Frontal cortex (tissue), 4 donors: Measurements from ENCODE around the gene PLEKHA4. TPM values are rescaled to one million over a fixed set of nuclear protein-coding genes. Genes with fewer than 3 reads are reported as not detected.
"Not testable (repeated sequence)": the region's sequence is repeated elsewhere in the genome, so short reads cannot be mapped to it uniquely, and the experiment has no call there.

Source experiments
- DNase-seq, 2 donors: peaks; one replicate each; pipeline ENCODE4 v3.0.0; 2012; ENCODE audit warnings: low spot score in 2 of 2
- FAIRE-seq: peaks from 2 replicates; lab custom pipeline; 2012; peaks lifted over from hg19 to GRCh38; lab: Jason Lieb, UNC
- total RNA-seq: library from RNA; depleted of rRNA; stranded (reverse); fragments of >200 nt; gene quantifications from one replicate; pipeline ENCODE4 v1.2.3, GENCODE V29; 2014
- donor health status: control.
- donor health status: control.
- donor health status: control.

PLEKHA4 gene
- total RNA-seq, 1 donor from 2014 or later, result 1.6 TPM

DNA sequence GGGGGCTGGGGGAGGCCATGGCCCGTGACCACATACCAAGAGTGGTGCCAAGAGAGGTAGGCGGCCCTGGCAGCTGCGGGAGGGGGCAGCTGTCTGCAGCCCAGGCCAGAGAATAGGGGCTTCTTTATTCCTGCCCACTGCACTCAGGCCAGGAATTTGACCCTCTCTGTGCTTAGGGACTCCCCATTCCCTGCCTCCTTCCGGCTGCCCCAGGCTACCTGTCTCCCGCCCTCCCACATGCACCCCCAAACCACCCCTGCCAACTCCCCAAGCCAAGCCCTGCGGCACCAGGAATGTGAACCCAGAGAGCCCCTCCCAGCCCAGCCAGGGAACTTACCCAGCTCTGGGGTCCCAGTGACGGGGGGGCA is 687 bp downstream of the PLEKHA4 start:
- FAIRE-seq (no peak), DNase-seq (no peak)

DNA sequence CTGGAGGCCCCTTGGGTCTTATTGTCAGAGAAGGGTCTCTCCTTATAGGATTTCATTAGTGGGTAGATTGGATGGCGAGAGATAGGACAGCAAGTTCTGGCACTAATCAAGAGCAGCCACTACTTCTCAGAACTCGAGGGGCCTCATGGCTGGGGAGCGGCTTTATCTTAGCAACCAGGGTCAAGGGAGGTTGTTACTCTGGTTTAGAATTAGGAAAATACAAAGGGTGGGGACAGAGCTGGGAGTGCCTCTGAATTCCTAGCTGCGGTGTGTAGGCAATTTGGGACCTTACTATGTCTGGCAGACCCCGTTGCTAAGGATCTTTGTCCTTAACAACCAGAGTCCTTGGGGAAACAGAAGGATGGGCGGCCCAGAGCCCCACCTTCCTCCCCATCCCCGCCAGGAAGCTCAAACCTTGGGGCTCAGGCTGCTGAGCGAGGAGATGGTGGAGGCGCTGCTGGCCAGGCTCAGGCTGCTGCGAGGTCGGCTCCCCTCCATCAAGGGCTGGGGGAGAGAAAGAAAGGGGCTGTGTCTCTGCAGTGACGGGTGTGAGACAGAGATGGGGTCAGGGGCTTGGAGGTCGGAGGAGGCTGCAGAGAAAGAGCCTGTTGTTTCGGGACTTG is 1.2 kb downstream of the PLEKHA4 start:
- DNase-seq, result no peak

DNA sequence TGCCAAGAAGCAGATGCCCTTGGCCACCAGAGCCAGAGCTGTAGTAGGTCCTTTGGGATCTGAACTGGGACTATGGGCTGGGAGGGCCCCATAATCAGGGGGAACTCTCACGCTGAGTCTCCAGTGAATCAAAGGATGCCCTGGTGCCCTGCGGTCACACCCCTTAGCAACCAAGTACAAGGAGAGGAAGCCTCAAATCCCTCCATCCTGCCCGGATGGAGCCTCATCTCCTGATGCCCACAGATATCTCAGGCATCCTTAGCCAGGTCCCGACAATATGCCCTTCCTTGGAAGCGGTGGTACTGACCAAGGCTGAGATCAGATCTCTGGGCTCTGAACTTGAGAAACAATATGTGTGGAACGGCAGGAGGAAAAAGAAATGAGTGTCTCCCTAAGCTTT is 1.7 kb downstream of the PLEKHA4 start:
- no peak for DNase-seq
- FAIRE-seq, result no peak

More for the DNA sequence above, 1.2 kb downstream of the PLEKHA4 start:
- FAIRE-seq, result no peak

DNA sequence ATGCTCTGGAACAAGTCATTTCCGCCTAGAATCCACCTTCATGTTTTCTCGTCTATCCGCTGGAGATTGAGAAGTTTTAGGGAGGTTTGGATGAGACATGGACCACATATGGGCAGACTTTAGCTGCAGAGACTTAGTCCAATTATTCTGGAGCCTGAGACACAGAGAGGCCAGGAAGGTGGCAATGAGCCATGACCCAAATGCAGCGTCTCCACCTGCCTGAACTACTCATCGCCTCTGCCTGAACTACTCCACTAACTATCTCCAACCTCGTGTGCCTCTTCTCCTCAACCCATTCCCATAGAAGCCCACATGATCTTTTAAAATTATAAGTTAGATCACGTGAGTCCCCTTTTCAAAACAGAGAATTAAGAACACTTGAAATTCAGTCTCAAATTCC is 5.6 kb downstream of the PLEKHA4 start:
- no peak for FAIRE-seq
- no peak for DNase-seq

DNA sequence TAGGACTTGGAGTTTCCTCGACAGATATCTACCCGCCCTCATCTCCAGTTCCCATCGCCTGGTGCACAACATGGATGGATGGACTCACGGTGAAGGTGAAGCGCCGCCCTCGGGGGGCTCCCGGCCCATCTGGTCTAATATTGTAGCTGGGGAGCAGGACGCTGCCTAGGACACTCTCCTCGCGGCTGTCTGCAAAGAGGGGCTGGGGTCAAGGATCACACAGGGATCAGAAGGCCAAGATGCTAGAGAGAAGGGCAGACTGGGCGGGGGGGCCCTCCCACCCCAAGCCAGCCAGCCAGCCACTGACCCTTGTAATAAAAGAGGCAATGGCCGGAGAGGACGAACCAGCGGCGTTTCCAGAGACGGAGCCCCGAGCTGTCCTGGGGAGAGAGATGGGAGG is 7.1 kb downstream of the PLEKHA4 start:
- FAIRE-seq, result no peak
- DNase-seq, result no peak

DNA sequence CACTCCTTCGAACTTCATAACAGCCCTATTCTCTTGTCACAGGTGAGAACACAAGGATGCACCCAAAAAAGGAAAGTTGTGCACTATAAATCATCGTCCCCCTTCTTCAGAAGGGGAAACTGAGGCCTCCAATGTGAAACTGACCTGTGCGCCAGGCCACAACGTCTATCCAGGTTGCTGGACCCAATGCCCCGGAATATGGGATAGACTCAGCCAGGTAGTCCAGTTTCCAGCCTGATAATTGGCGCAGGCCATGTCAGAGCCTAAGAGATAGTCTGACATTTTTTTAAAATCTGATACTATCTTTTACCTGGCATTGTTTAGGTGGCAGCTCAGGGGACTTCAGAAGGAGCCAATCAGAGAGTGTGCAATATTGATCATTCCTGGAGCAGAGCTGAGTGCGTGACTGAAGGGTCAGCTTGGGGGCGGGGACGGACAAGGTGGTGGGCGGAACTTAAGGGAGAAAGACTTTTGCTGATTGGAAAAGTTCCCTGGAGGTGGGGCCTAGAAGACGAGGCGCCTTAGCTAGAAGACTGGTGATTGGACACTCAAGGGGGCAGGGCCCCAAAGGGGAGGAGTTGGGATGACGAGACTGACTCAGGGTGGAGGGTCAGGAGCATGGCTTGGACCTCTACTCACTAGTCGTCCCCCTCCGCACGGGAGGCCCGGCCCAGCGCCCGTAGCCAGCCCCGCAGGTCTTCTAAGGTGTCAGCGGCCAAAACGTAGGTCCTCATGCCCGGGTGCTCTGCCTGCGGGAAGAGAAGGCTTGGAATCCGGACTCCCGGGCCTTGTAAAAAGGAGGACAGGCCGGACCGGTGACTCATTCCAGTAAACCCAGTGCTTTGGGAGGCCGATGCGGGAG is 8.5 kb downstream of the PLEKHA4 start:
- DNase-seq (no peak), FAIRE-seq (no peak)

DNA sequence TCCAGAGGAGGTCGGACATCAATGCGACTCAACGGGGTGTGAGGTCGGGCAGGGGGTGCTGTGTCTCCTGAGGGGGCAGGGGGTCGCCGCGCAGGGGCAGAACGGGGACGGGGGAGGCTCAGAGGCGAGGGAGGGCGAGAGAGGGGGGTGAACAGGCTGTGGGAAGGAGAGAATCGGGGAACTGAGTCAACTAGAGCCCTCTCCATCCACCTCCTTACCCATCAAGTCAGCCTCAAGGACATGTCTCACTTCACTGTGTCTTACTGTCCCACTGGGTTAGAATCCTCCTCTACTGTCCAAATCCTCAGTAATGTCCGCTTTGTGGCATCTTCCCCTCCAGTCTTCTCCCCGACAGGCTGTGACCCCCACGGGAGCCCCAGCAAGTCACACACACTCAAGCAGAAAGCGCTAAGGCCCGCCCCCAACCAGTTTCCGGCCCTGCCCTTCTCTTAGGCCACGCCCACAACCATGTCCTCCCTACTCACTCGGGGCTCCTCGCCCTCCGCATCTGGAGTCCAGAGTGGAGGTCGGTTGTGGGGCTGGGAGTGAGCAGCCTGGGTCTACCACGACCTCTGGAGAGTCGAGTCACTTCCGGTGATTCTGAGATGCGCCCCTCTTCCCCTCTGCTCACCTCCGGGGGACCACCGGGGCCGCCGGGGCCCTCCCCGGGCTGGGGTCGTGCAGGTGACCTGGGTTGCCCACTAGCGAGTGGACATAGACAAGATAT is 9.3 kb downstream of the PLEKHA4 start:
- DNase-seq (no peak), FAIRE-seq (no peak)

DNA sequence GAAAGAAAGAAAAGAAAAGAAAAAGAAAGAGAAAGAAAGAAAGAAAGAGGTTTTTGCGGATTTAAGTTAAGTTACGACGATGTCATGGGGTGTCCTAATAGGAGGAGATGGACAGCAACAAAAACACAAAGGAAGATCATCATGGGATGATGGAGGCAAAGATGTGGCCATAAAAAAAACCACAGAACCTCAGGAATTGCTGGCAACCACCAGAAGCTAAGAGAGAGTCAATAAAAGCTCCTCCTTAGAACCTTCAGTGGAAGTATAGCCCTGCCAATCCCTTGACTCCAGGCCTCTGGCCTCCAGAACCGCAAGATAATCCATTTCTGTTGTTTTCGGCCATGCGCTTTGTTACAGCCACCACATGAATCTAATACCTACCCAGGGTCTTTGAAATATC is 11.5 kb downstream of the PLEKHA4 start:
- DNase-seq (no peak), FAIRE-seq (no peak)

DNA sequence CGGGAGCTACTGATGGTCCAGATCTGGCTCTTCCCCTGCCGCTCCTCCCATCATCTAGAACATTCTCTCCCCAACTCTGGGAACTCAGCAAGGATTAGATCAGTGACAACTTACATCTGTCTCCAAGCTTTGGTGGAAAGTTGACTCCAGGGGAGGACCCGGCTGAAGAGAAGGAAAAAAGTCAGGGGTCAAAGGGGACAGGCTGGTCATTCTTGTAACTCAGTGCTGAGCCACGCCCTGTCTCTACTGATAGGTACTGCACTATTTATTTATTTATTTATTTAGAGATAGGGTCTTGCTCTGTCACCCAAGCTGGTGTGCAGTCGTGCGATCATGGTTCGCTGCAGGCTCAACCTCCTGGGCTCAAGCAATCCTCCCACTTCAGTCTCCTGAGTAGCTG is 14.3 kb downstream of the PLEKHA4 start:
- FAIRE-seq (no peak), DNase-seq (no peak)

DNA sequence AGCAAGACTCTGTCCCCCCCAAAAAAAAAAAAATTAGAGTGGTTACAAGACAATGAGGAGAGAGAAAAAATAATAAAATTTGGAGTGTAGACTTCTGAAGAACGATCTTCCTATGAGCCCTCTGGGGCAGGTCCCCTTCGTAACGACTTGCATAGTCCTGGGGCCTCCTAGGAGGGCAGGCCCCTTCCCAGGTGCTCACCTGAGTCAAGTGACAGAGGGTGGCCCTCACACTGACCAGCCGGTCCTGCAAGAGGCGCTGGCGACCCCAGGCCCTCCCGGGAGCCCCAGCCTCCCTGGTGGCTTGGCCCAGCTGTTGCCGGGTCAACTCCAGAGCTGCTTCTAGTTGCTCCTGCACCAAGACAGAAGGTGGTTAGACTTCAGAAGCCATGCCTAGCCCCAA is 14.9 kb downstream of the PLEKHA4 start:
- no peak for DNase-seq
- FAIRE-seq, result no peak

DNA sequence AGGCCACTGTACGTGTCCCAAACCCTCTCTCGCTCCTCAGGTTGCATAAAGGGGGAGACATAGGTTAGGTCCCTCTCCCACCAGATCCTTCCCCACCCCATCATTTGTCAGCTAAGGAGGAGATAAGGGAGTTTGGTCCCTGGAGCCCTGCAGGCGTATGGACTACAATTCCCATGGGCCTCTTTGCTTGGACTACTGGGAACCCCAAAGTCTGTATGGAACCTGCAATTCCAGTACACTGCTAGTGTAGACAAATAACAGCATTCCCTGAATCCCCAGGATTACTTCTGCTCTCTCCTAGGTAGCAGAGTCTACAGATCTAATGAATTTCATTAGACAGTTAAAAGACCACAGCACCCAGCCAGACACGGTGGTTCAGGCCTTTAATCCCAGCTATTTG is 16.1 kb downstream of the PLEKHA4 start:
- no peak for DNase-seq
- no peak for FAIRE-seq

DNA sequence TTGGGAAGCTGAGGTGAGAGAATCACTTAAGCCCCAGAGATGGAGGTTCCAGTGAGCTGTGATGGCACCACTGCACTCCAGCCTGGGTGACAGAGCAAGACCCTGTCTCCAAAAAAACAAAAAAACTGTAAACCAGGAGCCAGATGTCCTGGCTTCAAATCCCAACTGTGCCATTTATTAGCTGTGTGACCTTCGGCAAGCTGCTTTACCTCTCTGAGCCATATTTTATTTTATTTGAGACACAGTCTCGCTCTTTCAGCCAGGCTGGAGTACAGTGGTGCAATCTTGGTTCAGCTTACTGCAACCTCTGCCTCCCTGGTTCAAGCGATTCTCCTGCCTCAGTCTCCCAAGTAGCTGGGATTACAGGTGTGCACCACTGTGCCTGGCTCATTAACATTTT is 21.8 kb downstream of the PLEKHA4 start:
- not testable (repeated sequence) for FAIRE-seq, DNase-seq

DNA sequence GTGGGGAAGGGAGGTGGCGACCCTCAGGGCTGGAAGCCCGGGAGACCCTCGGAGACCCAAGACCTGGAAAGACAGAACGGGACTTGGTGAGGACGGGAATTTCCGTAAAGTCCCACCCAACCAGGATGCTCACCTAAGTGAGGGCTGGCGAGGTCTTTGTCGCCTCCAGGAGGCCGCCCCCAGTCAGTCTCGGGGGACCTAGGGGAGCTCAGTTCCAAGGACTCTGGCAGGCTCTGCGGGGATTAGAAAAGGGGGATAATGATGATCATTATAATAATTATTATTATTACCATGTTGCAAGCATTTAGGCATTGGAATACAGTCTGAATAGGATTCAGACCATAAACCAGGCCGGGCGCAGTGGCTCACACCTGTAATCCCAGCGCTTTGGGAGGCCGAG is 23.0 kb downstream of the PLEKHA4 start:
- DNase-seq (no peak), FAIRE-seq (no peak)

DNA sequence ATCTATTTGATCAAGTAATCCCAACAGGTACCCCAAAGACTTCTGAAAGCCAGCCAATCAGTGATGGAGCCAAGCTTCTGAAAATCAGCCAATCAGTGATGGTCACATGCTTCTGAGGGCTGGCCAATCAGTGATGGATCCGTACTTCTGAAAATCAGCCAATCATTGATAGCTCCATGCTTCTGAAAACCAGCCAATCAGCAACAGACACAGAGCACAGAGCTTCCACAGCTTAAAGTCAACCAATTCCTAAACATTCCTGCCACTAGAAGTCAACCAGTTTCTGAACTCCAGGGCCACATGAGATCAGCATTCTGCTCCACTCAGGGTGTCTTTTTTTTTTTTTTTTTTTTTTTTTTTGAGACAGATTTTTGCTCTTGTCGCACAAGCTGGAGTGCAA is 23.9 kb downstream of the PLEKHA4 start:
- DNase-seq (no peak), FAIRE-seq (no peak)

DNA sequence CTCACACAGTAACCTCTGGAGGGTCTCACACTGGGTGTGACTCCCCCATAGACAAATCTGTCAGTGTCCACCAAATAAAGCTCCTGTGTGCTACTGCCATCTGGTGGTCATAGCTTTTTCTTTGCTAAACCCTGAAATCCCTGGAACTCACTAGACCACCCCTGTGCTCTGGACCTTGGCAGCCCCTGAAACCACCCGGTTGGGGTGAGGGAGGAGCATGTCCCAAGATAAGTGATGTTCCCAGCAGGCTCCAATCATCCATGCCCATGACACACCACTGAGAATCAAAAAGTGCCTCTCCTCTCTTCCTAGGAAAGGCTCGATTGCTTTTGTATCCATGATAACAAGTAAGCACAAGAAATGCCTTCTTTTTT is 25.6 kb downstream of the PLEKHA4 start:
- FAIRE-seq (no peak), DNase-seq (peak; percentile 43 to 55)

DNA sequence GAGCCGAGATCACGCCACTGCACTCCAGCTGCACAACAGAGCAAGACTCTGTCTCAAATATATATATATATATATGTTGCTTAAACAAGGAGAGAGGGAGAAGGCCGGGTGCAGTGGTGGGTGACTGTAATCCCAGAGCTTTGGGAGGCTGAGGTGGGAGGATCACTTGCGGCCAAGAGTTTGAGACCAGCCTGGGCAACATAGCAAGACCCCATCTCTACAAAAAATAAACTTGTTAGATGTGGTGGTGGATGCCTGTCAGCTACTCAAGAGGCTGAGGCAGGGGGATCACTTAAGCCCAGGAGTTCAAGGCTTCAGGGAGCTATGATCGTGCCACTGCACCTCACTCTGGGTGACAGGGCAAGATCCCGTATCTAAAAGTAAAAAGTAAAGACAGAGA is 26.8 kb downstream of the PLEKHA4 start:
- DNase-seq (no peak), FAIRE-seq (no peak)

DNA sequence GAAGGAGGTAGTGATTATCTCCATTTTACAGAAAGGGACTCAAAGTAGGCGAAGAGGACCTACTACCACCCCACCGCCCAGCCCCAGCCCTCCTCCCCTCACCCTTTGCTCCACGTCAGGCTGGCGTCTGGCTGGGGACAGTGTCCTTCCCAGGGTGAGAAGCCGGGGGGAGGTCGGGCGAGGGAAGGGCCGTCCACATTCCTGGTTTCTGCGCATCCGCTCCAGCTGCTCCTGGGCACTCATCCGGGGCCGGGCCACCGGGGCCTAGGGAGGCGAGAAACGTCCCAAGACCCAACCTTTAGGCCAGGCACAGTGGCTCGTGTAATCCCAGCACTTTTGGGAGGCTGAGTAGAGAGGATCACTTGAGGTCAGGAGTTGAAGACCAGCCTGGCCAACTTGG is 27.4 kb downstream of the PLEKHA4 start:
- DNase-seq (no peak), FAIRE-seq (no peak)

DNA sequence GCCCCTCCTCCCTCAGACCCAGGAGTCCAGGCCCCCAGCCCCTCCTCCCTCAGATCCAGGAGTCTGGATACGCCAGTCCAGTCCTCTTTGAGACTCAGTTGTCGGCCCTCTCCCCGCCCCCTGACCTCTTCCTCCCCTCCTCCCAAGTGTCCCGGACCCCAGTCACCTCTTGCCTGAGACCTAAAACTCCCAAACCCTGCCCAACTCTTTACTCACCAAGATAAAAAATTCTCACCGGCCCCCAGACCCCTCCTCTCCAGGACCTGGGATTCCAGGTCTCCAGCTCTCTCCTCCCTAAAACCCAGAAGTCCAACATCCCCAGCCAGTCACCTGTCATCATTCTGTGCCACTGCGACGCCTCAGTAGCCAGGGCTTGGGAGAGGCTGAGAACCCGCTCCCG is 30.7 kb downstream of the PLEKHA4 start:
- DNase-seq, result no peak
- no peak for FAIRE-seq

DNA sequence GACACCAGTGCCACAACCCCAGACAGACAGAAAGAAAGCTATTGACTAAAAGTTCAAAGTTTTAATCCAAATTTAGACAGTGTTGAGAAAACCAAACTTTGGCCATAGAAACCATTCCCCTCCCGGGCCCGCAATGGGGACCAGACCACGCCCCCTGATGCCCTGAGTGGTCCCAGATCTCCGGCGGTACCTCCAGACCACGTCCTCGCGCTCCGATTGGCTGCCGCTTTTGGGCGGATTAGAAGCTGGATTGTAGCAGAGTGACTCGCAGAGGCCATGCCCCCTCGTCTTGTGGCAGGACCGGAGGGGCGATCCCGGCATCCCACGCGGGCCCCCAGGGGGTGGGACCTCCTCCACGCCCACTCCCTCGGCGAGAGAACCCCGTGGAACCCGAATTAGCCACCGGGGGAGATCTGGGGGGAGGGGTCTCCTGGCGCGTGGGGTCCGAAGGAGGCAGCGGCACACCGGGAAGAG is 31.3 kb downstream of the PLEKHA4 start:
- DNase-seq (peak; percentile 52 to 80), FAIRE-seq (no peak)

DNA sequence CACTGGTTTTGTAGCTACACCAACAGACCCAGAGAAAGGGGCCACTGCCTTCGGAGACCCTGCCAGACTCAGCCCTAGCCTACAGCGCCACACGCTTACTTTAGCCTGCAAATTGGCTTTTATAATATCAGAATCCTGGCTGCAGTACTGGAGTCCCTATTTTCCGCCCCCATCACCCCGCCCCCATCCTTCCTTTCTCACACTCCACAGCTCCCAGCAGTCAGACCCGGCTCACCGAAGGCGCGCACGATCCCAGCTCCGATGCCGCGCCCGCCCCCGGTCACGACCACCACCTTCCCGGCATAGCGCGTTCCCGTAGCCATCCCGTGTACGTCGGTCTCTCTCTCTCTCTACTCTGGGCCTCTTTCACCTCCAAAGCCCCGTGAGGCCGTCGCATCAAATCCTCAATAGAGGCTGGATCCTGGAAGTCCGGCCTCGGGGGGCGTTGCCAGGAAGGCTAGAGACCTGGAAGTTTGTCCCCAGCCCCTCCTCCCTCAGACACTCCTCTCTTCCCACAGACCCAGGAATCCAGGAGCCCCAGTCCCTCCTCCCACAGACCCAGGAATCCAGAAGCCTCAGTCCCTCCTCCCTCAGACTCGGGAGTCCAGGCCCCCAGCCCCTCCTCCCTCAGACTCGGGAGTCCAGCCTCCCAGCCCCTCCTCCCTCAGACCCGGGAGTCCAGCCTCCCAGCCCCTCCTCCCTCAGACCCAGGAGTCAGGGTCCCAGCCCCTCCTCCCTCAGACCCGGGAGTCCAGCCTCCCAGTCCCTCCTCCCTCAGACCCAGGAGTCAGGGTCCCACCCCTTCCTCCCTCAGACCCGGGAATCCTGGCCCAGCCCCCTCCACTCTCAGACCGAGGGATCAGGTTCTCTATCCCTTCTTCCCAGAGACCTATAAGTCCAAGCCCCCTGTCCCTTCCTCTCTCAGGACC is 32.1 kb downstream of the PLEKHA4 start, which contains the start of gene HSD17B14:
Gene HSD17B14 (minus strand): TSS at position 403 of the 929 bp plus-strand sequence. CDS start 80 bp downstream, at position 323.
- FAIRE-seq, result no peak
- DNase-seq, result no peak
